A673 (cell line): ENCODE data around the gene PSMC5. TPM values are rescaled to one million over a fixed set of nuclear protein-coding genes. Genes with fewer than 3 reads are reported as not detected.
A peak's percentile ranks its signal among the peaks of the same experiment; 100 is the strongest.
"Not testable (repeated sequence)": the region's sequence is repeated elsewhere in the genome, so short reads cannot be mapped to it uniquely, and the experiment has no call there.

Source experiments
- BruUV-seq: library from RNA; stranded (reverse); fragments of 400-500 nt; replicated peaks from 2 replicates; lab custom pipeline; 2021; lab: Mats Ljungman, UMichigan
- CTCF ChIA-PET: fragments of 300-600 bp; sonication (Branson Sonifier 250); formaldehyde crosslinking; loops from one replicate; lab custom pipeline; 2022; ENCODE audit warnings: antibody characterized with exemption; lab: Charles Lee
- POLR2A ChIA-PET: fragments of 300-600 bp; sonication (Branson Sonifier 250); formaldehyde crosslinking; loops from one replicate; lab custom pipeline; 2022; ENCODE audit warnings: antibody characterized with exemption; ENCODE audit not compliant: low non-redundant PET; lab: Charles Lee
- DNase-seq: peaks from one replicate; pipeline ENCODE4 v3.0.0-alpha.2; 2015; ENCODE audit warnings: low spot score
- H3K27ac ChIP-seq: fragments of 200-600 bp; sonication (generic); 2 replicates; pipeline ENCODE4 v1.5.1; 2016; ENCODE audit warnings: mixed run types, low read depth, mild to moderate bottlenecking, mixed read lengths, antibody characterized with exemption, low read length; ENCODE audit not compliant: poor library complexity, severe bottlenecking
- H3K27me3 ChIP-seq: fragments of 200-600 bp; sonication (generic); replicated peaks from 2 replicates; pipeline ENCODE4 v1.6.1; 2017; ENCODE audit warnings: mixed run types, low read depth, mild to moderate bottlenecking, mixed read lengths, antibody characterized with exemption, low read length; ENCODE audit not compliant: insufficient read depth, poor library complexity
- H3K36me3 ChIP-seq: fragments of 200-600 bp; sonication (generic); 2 replicates; pipeline ENCODE4 v1.6.1; 2016; ENCODE audit warnings: mixed run types, mild to moderate bottlenecking, mixed read lengths, antibody characterized with exemption, low read length; ENCODE audit not compliant: insufficient read depth, poor library complexity, severe bottlenecking
- H3K4me1 ChIP-seq: fragments of 200-600 bp; sonication (generic); 2 replicates; pipeline ENCODE4 v1.6.1; 2017; ENCODE audit warnings: mixed run types, mild to moderate bottlenecking, mixed read lengths, antibody characterized with exemption, low read length; ENCODE audit not compliant: insufficient read depth, poor library complexity, severe bottlenecking
- H3K4me3 ChIP-seq: fragments of 200-600 bp; sonication (generic); 2 replicates; pipeline ENCODE4 v1.5.1; 2016; ENCODE audit warnings: low read depth, mixed run types, mild to moderate bottlenecking, mixed read lengths, low read length; ENCODE audit not compliant: poor library complexity, severe bottlenecking
- H3K9me3 ChIP-seq: fragments of 200-600 bp; sonication (generic); 2 replicates; pipeline ENCODE4 v1.6.1; 2016; ENCODE audit warnings: mixed run types, low read depth, mild to moderate bottlenecking, mixed read lengths, antibody characterized with exemption, low read length; ENCODE audit not compliant: poor library complexity, severe bottlenecking
- intact Hi-C: fragments of 100-400 bp; cut with micrococcal nuclease; formaldehyde crosslinking; loops from one replicate; pipeline ENCODE4 v1.10.0; 2022; ENCODE audit not compliant: unreplicated experiment
- total RNA-seq: library from RNA; stranded (reverse); gene quantifications from 2 replicates; pipeline ENCODE4 v1.2.3, GENCODE V29; 2021
- TF ChIP-seq, protein P1 (sequence below): fragments of 300-800, 200-600 bp; sonication (generic); conservative IDR thresholded peaks from 2 replicates; pipeline ENCODE4 v1.5.1; 2017; ENCODE audit warnings: low read depth, mild to moderate bottlenecking, antibody characterized with exemption, low read length, moderate library complexity, mixed read lengths

Gene PSMC5
- total RNA-seq, 1 experiment from 2014 or later = 302 TPM

DNA sequence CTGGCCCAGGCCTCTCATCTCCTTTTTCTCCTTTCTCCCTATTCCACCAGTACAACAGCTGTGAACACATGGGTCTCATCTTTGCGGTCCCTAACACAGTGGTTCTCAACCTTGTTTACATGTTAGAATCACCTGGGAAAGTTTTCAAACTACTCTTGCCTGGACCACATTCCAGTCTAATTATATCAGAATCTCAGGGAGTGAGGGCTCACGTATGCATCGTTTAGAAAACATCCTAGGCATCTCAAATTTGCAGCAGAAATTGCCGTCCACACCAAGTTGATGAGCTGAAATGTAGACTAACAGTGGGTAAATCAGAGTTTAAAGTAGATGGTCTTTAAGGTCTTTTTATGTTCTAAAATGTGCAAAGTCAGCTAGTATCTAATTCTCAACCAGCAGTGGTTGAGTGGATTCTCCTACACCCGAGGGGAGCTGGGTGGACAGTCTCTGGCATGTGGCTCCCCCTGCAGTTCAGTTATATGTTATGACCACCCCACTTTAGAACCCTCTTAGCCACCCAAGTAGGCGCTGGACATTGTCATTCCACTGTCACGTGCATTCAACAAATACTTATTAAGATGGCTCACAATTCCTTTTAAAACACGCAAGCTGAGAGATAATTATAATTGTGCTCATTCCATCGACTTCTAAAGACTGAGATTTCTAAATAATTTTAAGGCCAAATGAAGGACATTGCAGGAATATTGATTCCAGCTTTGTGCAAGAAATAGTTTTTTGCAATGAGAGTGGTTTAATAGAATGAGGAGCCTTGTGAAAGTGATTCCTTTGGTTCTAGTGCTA lies 42.5 kb downstream of the PSMC5 start:
- H3K4me1 ChIP-seq, H3K36me3 ChIP-seq, DNase-seq, POLR2A ChIA-PET, H3K27me3 ChIP-seq, intact Hi-C loops, H3K4me3 ChIP-seq, H3K9me3 ChIP-seq, H3K27ac ChIP-seq, BruUV-seq: not testable (repeated sequence)
- CTCF ChIA-PET = interaction anchor here (0.6 to 0.7 kb wide), 2 partner anchors 10 to 444 kb away, joined by 3 to 5 read pairs; no protein-coding TSS in a partner anchor
- TF ChIP-seq, protein P1, sequence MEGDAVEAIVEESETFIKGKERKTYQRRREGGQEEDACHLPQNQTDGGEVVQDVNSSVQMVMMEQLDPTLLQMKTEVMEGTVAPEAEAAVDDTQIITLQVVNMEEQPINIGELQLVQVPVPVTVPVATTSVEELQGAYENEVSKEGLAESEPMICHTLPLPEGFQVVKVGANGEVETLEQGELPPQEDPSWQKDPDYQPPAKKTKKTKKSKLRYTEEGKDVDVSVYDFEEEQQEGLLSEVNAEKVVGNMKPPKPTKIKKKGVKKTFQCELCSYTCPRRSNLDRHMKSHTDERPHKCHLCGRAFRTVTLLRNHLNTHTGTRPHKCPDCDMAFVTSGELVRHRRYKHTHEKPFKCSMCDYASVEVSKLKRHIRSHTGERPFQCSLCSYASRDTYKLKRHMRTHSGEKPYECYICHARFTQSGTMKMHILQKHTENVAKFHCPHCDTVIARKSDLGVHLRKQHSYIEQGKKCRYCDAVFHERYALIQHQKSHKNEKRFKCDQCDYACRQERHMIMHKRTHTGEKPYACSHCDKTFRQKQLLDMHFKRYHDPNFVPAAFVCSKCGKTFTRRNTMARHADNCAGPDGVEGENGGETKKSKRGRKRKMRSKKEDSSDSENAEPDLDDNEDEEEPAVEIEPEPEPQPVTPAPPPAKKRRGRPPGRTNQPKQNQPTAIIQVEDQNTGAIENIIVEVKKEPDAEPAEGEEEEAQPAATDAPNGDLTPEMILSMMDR = peak; percentile 49

DNA sequence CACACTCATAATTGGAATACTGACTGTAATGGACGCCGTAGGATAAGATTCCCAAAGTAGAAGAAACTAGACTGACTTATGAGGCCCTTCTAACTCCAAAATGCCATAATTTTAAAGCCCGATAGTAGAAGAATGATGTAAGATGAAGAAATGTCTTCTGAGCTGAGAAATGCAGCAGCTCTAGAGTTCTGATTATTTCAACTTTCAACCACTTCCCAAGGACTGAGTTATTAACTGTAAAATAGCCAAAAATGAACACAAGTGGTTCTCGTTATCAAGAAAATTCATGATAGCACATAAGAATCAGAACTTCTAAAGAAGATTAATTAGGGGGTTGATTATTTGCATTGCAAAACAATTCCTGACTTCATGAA lies 43.0 kb downstream of the PSMC5 start:
- H3K4me1 ChIP-seq, intact Hi-C loops, DNase-seq, POLR2A ChIA-PET, BruUV-seq, H3K9me3 ChIP-seq, H3K27me3 ChIP-seq, H3K27ac ChIP-seq, H3K36me3 ChIP-seq, H3K4me3 ChIP-seq: not testable (repeated sequence)
- CTCF ChIA-PET = interaction anchor here (0.6 to 0.7 kb wide), 2 partner anchors 10 to 445 kb away, joined by 3 to 5 read pairs; no protein-coding TSS in a partner anchor

DNA sequence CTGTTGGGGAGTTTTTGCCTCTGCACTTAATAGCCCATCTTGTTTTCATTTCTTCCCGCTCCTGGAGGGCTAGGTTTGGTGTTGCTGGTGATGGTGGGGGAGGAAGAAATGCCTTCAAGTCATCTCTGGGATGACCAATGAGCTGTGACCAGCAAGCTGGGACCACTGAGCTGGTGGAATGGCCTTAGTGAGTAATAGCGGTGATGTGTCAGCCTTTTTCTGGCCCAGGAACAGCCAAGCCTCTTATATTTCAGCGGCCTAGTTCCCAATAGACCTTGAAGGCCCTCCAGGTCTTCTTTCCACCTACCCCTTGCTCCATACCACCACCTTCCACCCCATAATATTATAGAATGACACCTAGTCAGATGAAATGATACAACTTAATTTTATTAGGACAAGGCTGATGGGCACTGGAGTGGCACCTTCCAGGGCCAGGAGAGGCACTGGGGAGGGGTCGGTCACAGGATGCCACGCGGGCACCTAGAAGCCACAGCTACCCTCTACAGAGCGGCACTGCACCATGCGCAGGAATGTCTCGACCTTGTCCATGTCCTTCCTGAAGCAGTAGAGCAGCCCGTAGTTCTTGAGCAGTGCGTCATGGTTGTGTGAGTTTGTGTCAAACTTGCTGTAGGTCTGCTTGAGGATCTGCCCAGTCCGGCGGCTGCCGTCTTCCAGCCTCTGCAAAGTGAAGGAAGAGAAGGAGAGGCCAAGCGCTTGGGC lies 44.6 kb downstream of the PSMC5 start:
- H3K9me3 ChIP-seq, DNase-seq, H3K36me3 ChIP-seq, H3K4me3 ChIP-seq, H3K27me3 ChIP-seq, H3K4me1 ChIP-seq, CTCF ChIA-PET, BruUV-seq, intact Hi-C loops, H3K27ac ChIP-seq, POLR2A ChIA-PET: not testable (repeated sequence)

DNA sequence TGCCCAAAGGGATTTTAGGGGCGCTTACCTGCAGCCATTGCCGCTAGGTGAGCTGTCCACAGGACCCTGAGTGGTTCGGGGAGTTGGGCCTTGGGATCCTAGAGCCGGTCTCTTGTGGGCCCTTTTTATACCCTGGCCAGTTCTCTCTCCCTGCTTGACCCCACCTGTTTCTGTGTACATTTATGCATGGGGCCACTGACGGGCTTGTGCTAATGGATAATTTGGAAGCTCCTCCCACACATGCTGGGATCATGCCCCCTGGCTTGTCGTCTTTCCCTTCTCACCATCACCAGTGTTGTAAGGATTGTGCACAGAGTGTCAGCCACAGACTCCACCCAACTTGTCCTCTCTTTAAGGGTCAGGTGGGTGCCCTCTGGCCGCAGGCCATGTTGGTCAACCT lies 46.3 kb downstream of the PSMC5 start, which contains the start of gene CSH2:
Gene CSH2 (minus strand): TSS at position 101 of the 400 bp plus-strand sequence. CDS start 63 bp downstream, at position 38.
- DNase-seq, H3K9me3 ChIP-seq, H3K4me1 ChIP-seq, H3K4me3 ChIP-seq, H3K27ac ChIP-seq, BruUV-seq, intact Hi-C loops, H3K27me3 ChIP-seq, POLR2A ChIA-PET, CTCF ChIA-PET, H3K36me3 ChIP-seq: not testable (repeated sequence)

DNA sequence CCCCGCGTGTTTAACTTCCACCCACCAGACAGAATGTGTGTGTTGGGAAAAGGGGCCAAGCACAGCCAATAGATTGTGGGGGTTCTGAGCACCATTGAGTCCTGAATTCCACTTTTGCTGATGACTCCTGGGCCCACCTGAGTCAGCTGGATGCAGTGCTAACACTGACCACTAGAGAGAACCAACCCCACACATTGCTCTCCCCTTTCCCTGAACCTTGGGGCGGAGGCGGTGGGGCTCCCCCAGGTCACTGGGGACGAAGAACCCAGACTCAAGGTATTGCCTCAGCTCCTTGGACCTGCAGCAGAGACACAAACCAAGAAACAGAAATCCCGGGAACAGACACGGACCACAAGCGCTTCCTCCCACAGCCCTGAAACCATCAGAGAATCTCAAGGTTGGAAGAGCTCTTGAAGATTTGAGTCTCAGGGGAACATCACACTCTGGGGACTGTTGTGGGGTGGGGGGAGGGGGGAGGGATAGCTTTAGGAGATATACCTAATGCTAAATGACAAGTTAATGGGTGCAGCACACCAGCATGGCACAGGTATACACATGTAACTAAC lies 46.9 kb downstream of the PSMC5 start:
- H3K4me3 ChIP-seq, intact Hi-C loops, H3K36me3 ChIP-seq, H3K27me3 ChIP-seq, DNase-seq, POLR2A ChIA-PET, H3K9me3 ChIP-seq, BruUV-seq, H3K27ac ChIP-seq, H3K4me1 ChIP-seq: not testable (repeated sequence)
- CTCF ChIA-PET = interaction anchor here (0.6 kb wide), 1 partner anchor 8 kb away, joined by 3 read pairs; no protein-coding TSS in a partner anchor

DNA sequence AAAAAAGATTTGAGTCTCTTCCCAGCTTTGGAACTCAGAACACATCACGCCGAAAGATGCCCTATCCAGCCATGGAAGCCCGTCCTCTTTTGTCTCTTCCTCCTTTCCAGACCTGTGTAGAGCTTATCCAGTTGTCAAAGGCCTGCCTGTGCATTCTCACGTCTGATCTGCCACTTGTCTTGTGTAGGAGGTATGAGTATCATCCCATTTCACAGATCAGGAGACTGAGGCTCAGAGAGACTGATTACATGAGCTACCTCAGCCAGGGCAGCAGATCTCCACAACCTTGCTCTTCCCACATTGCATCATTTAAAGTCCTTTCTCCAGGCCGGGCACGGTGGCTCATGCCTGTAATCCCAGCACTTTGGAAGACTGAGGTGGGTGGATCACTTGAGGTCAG lies 47.5 kb downstream of the PSMC5 start:
- BruUV-seq, H3K36me3 ChIP-seq, H3K4me3 ChIP-seq, DNase-seq, H3K27ac ChIP-seq, POLR2A ChIA-PET, H3K9me3 ChIP-seq, H3K27me3 ChIP-seq, H3K4me1 ChIP-seq, intact Hi-C loops: not testable (repeated sequence)
- CTCF ChIA-PET = interaction anchor here (0.6 kb wide), 1 partner anchor 8 kb away, joined by 3 read pairs; no protein-coding TSS in a partner anchor
